Loucy (cell line): ENCODE data around the gene GREB1L.

Experiments
- H2AFZ ChIP-seq: fragments of 200-600 bp; sonication (generic); 2 replicates; pipeline ENCODE4 v1.6.0; 2016; ENCODE audit warnings: antibody characterized with exemption, mild to moderate bottlenecking, low read length, moderate library complexity
- H3F3A ChIP-seq: fragments of 200-600 bp; 2 replicates; pipeline ENCODE4 v1.6.0; 2016; ENCODE audit warnings: antibody characterized with exemption, low read depth, mild to moderate bottlenecking
- H3K27me3 ChIP-seq: fragments of 200-600 bp; sonication (generic); 2 replicates; pipeline ENCODE4 v1.6.1; 2014; ENCODE audit warnings: low read length, mild to moderate bottlenecking; ENCODE audit not compliant: insufficient read depth, poor library complexity, severe bottlenecking
- H3K36me3 ChIP-seq: fragments of 200-600 bp; sonication (generic); 2 replicates; pipeline ENCODE4 v1.6.1; 2016; ENCODE audit warnings: low read length; ENCODE audit not compliant: insufficient read depth
- H3K4me1 ChIP-seq: fragments of 200-600 bp; sonication (generic); 2 replicates; pipeline ENCODE4 v1.5.1; 2014; ENCODE audit warnings: low read length, mild to moderate bottlenecking; ENCODE audit not compliant: insufficient read depth, poor library complexity, severe bottlenecking
- H3K4me2 ChIP-seq: fragments of 200-600 bp; sonication (generic); 2 replicates; pipeline ENCODE4 v1.6.0; 2014; ENCODE audit warnings: antibody characterized with exemption, low read length, low read depth, mild to moderate bottlenecking; ENCODE audit not compliant: poor library complexity, severe bottlenecking
- H3K4me3 ChIP-seq: fragments of 200-600 bp; sonication (generic); 2 replicates; pipeline ENCODE4 v1.5.1; 2014; ENCODE audit warnings: low read length, mild to moderate bottlenecking, mixed read lengths; ENCODE audit not compliant: poor library complexity, severe bottlenecking
- H3K79me2 ChIP-seq: fragments of 200-600 bp; sonication (generic); 2 replicates; pipeline ENCODE4 v1.6.1; 2014; ENCODE audit warnings: low read length; ENCODE audit not compliant: insufficient read depth
- H3K9ac ChIP-seq: fragments of 200-600 bp; sonication (generic); 2 replicates; pipeline ENCODE4 v1.6.0; 2014; ENCODE audit warnings: mild to moderate bottlenecking, low read depth, low read length, moderate library complexity; ENCODE audit not compliant: poor library complexity, severe bottlenecking
- H3K9me2 ChIP-seq: fragments of 200-600 bp; sonication (generic); replicated peaks from 2 replicates; pipeline ENCODE4 v1.6.1; 2016; ENCODE audit warnings: low read depth, low read length, mixed read lengths
- H3K9me3 ChIP-seq: fragments of 200-600 bp; sonication (generic); 2 replicates; pipeline ENCODE4 v1.6.1; 2014; ENCODE audit warnings: mild to moderate bottlenecking, antibody characterized with exemption, low read length, low read depth; ENCODE audit not compliant: insufficient read depth
- H4K20me1 ChIP-seq: fragments of 200-600 bp; sonication (generic); 2 replicates; pipeline ENCODE4 v1.6.0; 2014; ENCODE audit warnings: antibody characterized with exemption, low read length, mild to moderate bottlenecking; ENCODE audit not compliant: insufficient read depth, poor library complexity, severe bottlenecking
- CTCF ChIP-seq: fragments of 200-600 bp; sonication (generic); conservative IDR thresholded peaks from 2 replicates; pipeline ENCODE4 v1.5.1; 2014; ENCODE audit warnings: mild to moderate bottlenecking, antibody characterized with exemption, low read length
- EZH2phosphoT487 ChIP-seq: fragments of 200-600 bp; IDR thresholded peaks from 2 replicates; pipeline ENCODE4 v1.6.1; 2018; ENCODE audit warnings: antibody characterized with exemption, mild to moderate bottlenecking, moderate library complexity, borderline replicate concordance

The GREB1L gene

GRCh38 chr18:21330122-21330701 lies 88.2 kb downstream of the GREB1L start:
- H3K4me3 ChIP-seq = peak overlapping the region; percentile 8
- peak overlapping the region; percentile 41 for H3K4me2 ChIP-seq
- no peaks in the 10 kb centered on the region for H3K27me3 ChIP-seq
- H3F3A ChIP-seq = no peaks in the 10 kb centered on the region
- H3K79me2 ChIP-seq = no peaks in the 10 kb centered on the region
- H3K9me3 ChIP-seq = no peaks in the 10 kb centered on the region
- H4K20me1 ChIP-seq = no peaks in the 10 kb centered on the region
- no peaks in the 10 kb centered on the region for H3K36me3 ChIP-seq
- H3K9ac ChIP-seq = no peak overlapping the region
- H2AFZ ChIP-seq = peak overlapping the region; percentile 65
- H3K9me2 ChIP-seq = no peaks in the 10 kb centered on the region
- TF ChIP-seq EZH2phosphoT487 (no peak), CTCF (no peak)
- peaks cover 17% of the 10 kb centered on the region for H3K4me1 ChIP-seq

- no peak overlapping the region for H2AFZ ChIP-seq
- no peaks in the 10 kb centered on the region for H4K20me1 ChIP-seq
- no peak overlapping the region for H3K9ac ChIP-seq
- H3K27me3 ChIP-seq = no peaks in the 10 kb centered on the region
- H3K36me3 ChIP-seq = no peaks in the 10 kb centered on the region
- peak overlapping the region; percentile 41 for H3K4me2 ChIP-seq
- H3K79me2 ChIP-seq = no peaks in the 10 kb centered on the region
- H3K9me2 ChIP-seq = no peaks in the 10 kb centered on the region
- TF ChIP-seq EZH2phosphoT487 (no peak), CTCF (no peak)
- H3K9me3 ChIP-seq = no peaks in the 10 kb centered on the region
- peaks cover 17% of the 10 kb centered on the region for H3K4me1 ChIP-seq
- no peaks in the 10 kb centered on the region for H3F3A ChIP-seq
- H3K4me3 ChIP-seq = no peak overlapping the region
Observed at GRCh38 chr18:21331065-21331464, 89.0 kb downstream of the GREB1L start.

- no peaks in the 10 kb centered on the region for H4K20me1 ChIP-seq
- no peaks in the 10 kb centered on the region for H3F3A ChIP-seq
- peaks cover 4% of the 10 kb centered on the region for H3K4me1 ChIP-seq
- H3K27me3 ChIP-seq = no peaks in the 10 kb centered on the region
- no peaks in the 10 kb centered on the region for H3K9me3 ChIP-seq
- no peak overlapping the region for H3K9ac ChIP-seq
- no peak overlapping the region for H2AFZ ChIP-seq
- H3K4me3 ChIP-seq = no peak overlapping the region
- H3K79me2 ChIP-seq = no peaks in the 10 kb centered on the region
- TF ChIP-seq CTCF (no peak), EZH2phosphoT487 (no peak)
- no peak overlapping the region for H3K4me2 ChIP-seq
- no peaks in the 10 kb centered on the region for H3K9me2 ChIP-seq
- no peaks in the 10 kb centered on the region for H3K36me3 ChIP-seq
Observed at GRCh38 chr18:21335927-21336488, 94.0 kb downstream of the GREB1L start.
